H1 (cell line): ENCODE results near the gene MBLAC1. TPM values are rescaled to one million over a fixed set of nuclear protein-coding genes. Genes with fewer than 3 reads are reported as not detected.

Experiments
- CHD2 ChIP-seq: IDR thresholded peaks from 2 replicates; pipeline ENCODE4 v1.6.1; 2012; ENCODE audit warnings: low read length, improper control_type of control experiment
- EZH2 ChIP-seq: fragments of 200-600 bp; sonication (generic); IDR thresholded peaks from 2 replicates; pipeline ENCODE4 v1.7.1; 2012; ENCODE audit warnings: low read depth, mild to moderate bottlenecking, moderate library complexity, low read length, inconsistent platforms; ENCODE audit not compliant: severe bottlenecking
- HDAC2 ChIP-seq, 2 experiments: fragments of 300-600 bp in 1 of 2; sonication (generic) in 1 of 2; IDR thresholded peaks; 2 replicates each; pipeline ENCODE4 v1.6.1; 2011 to 2012; ENCODE audit warnings: low read depth in 2 of 2, low read length in 2 of 2, mild to moderate bottlenecking in 2 of 2, moderate library complexity in 2 of 2, borderline replicate concordance in 1 of 2, inconsistent platforms in 1 of 2
- KDM1A ChIP-seq: fragments of 200-600, 300-600 bp; sonication (generic); IDR thresholded peaks from 2 replicates; pipeline ENCODE4 v1.7.1; 2016; ENCODE audit warnings: mild to moderate bottlenecking, low read length, borderline replicate concordance
- PHF8 ChIP-seq: fragments of 200-600 bp; sonication (generic); conservative IDR thresholded peaks from 2 replicates; pipeline ENCODE4 v1.7.1; 2012; ENCODE audit warnings: low read depth, mild to moderate bottlenecking, inconsistent platforms, low read length, moderate library complexity
- POLR2AphosphoS5 ChIP-seq: IDR thresholded peaks from 2 replicates; pipeline ENCODE4 v1.6.1; 2011; ENCODE audit warnings: low read depth, low read length
- SIN3A ChIP-seq, 2 experiments: IDR thresholded peaks in 1 of 2; conservative IDR thresholded peaks in 1 of 2; 2 replicates each; pipeline ENCODE4 v1.6.1; 2011 to 2012; ENCODE audit warnings: low read length in 2 of 2, improper control_type of control experiment in 1 of 2, low read depth in 1 of 2, mild to moderate bottlenecking in 1 of 2
- SP1 ChIP-seq: IDR thresholded peaks from 2 replicates; pipeline ENCODE4 v1.6.1; 2011; ENCODE audit warnings: low read depth, low read length
- SP2 ChIP-seq: IDR thresholded peaks from 2 replicates; pipeline ENCODE4 v1.6.1; 2012; ENCODE audit warnings: mild to moderate bottlenecking, low read length, inconsistent platforms
- SP4 ChIP-seq: IDR thresholded peaks from 2 replicates; pipeline ENCODE4 v1.6.1; 2012; ENCODE audit warnings: low read length, inconsistent platforms
- TAF1 ChIP-seq: IDR thresholded peaks from 2 replicates; pipeline ENCODE4 v1.6.1; 2011; ENCODE audit warnings: mild to moderate bottlenecking, low read depth, low read length
- TBP ChIP-seq: IDR thresholded peaks from 2 replicates; pipeline ENCODE4 v1.6.1; 2011; ENCODE audit warnings: low read depth, low read length, improper control_type of control experiment
- TCF12 ChIP-seq: IDR thresholded peaks from 2 replicates; pipeline ENCODE4 v1.6.1; 2011; ENCODE audit warnings: low read depth, mild to moderate bottlenecking, low read length
- polyA plus RNA-seq, 7 experiments: library from polyadenylated mRNA; depleted of rRNA in 3 of 7; stranded (reverse) in 5 of 7; unstranded in 2 of 7; fragments of >200 nt in 5 of 7; fragments of 200-250 nt in 2 of 7; gene quantifications; 1 replicate in 5 of 7; 2 replicates in 1 of 7; 4 replicates in 1 of 7; pipeline versions ENCODE4 v1.2.1 to v1.2.3, GENCODE V29; 2011 to 2013; ENCODE audit warnings: missing spikeins in 2 of 7, mixed read lengths in 2 of 7
- total RNA-seq: library from RNA; stranded (reverse); fragmentation: NEBNext Ultra II Directional; extraction: Animal tissue kit (Norgen Biotek cat#: 25700); gene quantifications from 2 replicates; pipeline ENCODE4 v1.2.1, GENCODE V29; 2021
- TF ChIP-seq, protein P1 (sequence below), 3 experiments: IDR thresholded peaks; 1 replicate in 2 of 3; 2 replicates in 1 of 3; pipeline versions ENCODE4 v1.5.1 to v1.6.1; 2011; ENCODE audit warnings: low read length in 3 of 3, mild to moderate bottlenecking in 3 of 3, inconsistent platforms in 2 of 3, low read depth in 1 of 3, moderate library complexity in 1 of 3; ENCODE audit not compliant: insufficient read depth in 1 of 3; ENCODE audit errors: control extremely low read depth in 1 of 3
- TF ChIP-seq, protein P2 (sequence below): IDR thresholded peaks from 2 replicates; pipeline ENCODE4 v1.6.1; 2012; ENCODE audit warnings: low read length, inconsistent platforms
- TF ChIP-seq, protein P3 (sequence below): IDR thresholded peaks from 2 replicates; pipeline ENCODE4 v1.6.1; 2012; ENCODE audit warnings: inconsistent platforms
- TF ChIP-seq, protein P4 (sequence below): IDR thresholded peaks from 2 replicates; pipeline ENCODE4 v1.6.1; 2011; ENCODE audit warnings: low read depth, mild to moderate bottlenecking, low read length; ENCODE audit not compliant: insufficient read depth

Gene MBLAC1
- total and polyA plus RNA-seq, 2 of the 8 experiments (the other 6 are each of a cell fraction or from before 2014, with no cell fraction given) = 1.00 to 1.7 TPM

DNA sequence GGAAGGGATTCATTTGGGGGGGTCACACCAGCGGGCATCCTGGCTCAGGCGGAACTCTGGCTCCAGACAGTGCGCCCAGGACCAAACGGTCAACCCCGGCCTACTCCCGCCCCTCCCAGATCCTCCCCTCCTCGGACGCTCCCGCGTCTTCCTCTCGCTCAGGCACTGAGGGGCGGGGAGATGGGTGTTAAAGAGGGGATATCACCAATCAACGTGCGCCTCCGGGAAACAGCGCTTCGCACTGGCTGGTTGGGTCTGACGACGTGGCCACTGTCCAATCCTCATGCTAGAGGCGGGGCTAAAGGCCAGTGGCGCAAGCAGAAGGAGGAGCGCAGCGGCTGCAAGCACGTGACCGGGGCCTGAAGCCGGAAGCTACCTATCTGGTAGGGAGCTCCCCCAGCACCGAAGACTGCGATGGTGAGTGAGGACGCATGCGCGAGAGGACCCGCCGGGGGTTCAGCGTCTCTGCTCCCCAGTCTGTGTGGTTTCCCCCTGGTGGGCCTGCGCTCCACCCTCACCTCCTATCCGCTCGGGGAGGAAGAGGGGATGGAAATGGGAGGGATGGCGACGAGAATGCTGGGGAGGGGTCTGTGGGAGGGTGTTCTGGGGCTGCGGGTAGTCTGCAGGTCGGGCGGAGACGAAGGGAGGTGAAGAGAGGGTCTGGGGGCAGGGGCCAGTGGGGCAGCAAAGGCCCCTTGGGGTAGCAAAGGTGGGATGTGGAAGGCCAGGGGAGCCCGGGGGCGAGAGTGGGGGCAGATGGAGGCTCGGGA, 22.0 kb downstream of the MBLAC1 start, which contains the start of gene LAMTOR4 (continued):
- TF ChIP-seq, protein P1, sequence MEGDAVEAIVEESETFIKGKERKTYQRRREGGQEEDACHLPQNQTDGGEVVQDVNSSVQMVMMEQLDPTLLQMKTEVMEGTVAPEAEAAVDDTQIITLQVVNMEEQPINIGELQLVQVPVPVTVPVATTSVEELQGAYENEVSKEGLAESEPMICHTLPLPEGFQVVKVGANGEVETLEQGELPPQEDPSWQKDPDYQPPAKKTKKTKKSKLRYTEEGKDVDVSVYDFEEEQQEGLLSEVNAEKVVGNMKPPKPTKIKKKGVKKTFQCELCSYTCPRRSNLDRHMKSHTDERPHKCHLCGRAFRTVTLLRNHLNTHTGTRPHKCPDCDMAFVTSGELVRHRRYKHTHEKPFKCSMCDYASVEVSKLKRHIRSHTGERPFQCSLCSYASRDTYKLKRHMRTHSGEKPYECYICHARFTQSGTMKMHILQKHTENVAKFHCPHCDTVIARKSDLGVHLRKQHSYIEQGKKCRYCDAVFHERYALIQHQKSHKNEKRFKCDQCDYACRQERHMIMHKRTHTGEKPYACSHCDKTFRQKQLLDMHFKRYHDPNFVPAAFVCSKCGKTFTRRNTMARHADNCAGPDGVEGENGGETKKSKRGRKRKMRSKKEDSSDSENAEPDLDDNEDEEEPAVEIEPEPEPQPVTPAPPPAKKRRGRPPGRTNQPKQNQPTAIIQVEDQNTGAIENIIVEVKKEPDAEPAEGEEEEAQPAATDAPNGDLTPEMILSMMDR (IDR thresholded peaks at IDR 0.05; ENCODE audit: control extremely low read depth in 1 of 3, insufficient read depth in 1 of 3, low read depth in 1 of 3, low read length in 3 of 3) = peak in 1 of 3 experiments; percentile 18; a peak in 2 of 4 replicates
- TF ChIP-seq, protein P2, sequence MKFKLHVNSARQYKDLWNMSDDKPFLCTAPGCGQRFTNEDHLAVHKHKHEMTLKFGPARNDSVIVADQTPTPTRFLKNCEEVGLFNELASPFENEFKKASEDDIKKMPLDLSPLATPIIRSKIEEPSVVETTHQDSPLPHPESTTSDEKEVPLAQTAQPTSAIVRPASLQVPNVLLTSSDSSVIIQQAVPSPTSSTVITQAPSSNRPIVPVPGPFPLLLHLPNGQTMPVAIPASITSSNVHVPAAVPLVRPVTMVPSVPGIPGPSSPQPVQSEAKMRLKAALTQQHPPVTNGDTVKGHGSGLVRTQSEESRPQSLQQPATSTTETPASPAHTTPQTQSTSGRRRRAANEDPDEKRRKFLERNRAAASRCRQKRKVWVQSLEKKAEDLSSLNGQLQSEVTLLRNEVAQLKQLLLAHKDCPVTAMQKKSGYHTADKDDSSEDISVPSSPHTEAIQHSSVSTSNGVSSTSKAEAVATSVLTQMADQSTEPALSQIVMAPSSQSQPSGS = no peak
- TF ChIP-seq EZH2 (no peak), SP1 (peak; percentile 99), PHF8 (peak; percentile 56), KDM1A (no peak), SIN3A (conservative IDR thresholded peaks at IDR 0.05 in 1 of 2, IDR thresholded peaks at IDR 0.05 in 1 of 2; ENCODE audit: low read depth in 1 of 2, low read length in 2 of 2) (no peak; a peak in 1 of 4 replicates), SP4 (peak; percentile 94), HDAC2 (IDR thresholded peaks at IDR 0.05; ENCODE audit: borderline replicate concordance in 1 of 2, low read depth in 2 of 2, low read length in 2 of 2) (0 out of 4 replicates have a peak, but pooled peaks of 1 of the 2 experiments have one; percentile 45), TCF12 (no peak), TAF1 (peak; percentile 62), CHD2 (peak; percentile 92), POLR2AphosphoS5 (peak; percentile 77), TBP (peak; percentile 59), SP2 (peak; percentile 88)
- TF ChIP-seq, protein P3, sequence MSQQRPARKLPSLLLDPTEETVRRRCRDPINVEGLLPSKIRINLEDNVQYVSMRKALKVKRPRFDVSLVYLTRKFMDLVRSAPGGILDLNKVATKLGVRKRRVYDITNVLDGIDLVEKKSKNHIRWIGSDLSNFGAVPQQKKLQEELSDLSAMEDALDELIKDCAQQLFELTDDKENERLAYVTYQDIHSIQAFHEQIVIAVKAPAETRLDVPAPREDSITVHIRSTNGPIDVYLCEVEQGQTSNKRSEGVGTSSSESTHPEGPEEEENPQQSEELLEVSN = peak; percentile 73
- TF ChIP-seq, protein P4, sequence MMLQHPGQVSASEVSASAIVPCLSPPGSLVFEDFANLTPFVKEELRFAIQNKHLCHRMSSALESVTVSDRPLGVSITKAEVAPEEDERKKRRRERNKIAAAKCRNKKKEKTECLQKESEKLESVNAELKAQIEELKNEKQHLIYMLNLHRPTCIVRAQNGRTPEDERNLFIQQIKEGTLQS = peak; percentile 32; the same call in 1 of the 2 replicates
